ENCODE measurements around the gene RNU6-9. TPM values are rescaled to one million over a fixed set of nuclear protein-coding genes. Genes with fewer than 3 reads are reported as not detected.

The RNU6-9 gene
- total and polyA plus RNA-seq, 11 donors: not detected

GRCh38 chr19:869245-870177 lies 23.8 kb upstream of the RNU6-9 start:
- intact Hi-C loops (cut with DNase I): loop anchor here in 5 of 10 donors (5.0 to 10.0 kb wide), 5 partner anchors 43 to 115 kb away; partner anchors contain the start of genes KISS1R (in 3 of the 5), WDR18 (in 2 of the 5) and R3HDM4 (in 1 of the 5)
- H3K27ac ChIP-seq: peak overlapping the region in 9 of 12 donors; percentile 19 to 85 (median 60)
- no peaks in the 10 kb centered on the region for H3K9me3 ChIP-seq
- TF ChIP-seq CTCF (IDR thresholded peaks at IDR 0.05): no peak
- no peak for TF ChIP-seq POLR2A (IDR thresholded peaks at IDR 0.05)
- no peaks in the 10 kb centered on the region for H3K27me3 ChIP-seq
- peaks cover 0 to 28% (median 8%) of the 10 kb centered on the region in 12 donors for H3K4me1 ChIP-seq
- ATAC-seq: peak in 3 of 4 donors; percentile 14 to 68 (median 58)
- no peak overlapping the region for H3K4me3 ChIP-seq
- H3K36me3 ChIP-seq: peaks cover 0 to 48% (median 24%) of the 10 kb centered on the region in 9 donors
- peak in 4 of 5 donors; percentile 66 to 78 (median 70) for DNase-seq
- WGBS, 4 donors: 77 to 82% (median 82%) methylated on average over 24 to 29 of the region's 29 CpGs

- no peak for DNase-seq
- peak overlapping the region in 4 of 12 donors; percentile 19 to 85 (median 44) for H3K27ac ChIP-seq
- H3K9me3 ChIP-seq: no peaks in the 10 kb centered on the region
- H3K27me3 ChIP-seq: no peaks in the 10 kb centered on the region
- TF ChIP-seq POLR2A (IDR thresholded peaks at IDR 0.05): no peak
- TF ChIP-seq CTCF (IDR thresholded peaks at IDR 0.05): no peak
- intact Hi-C loops (cut with DNase I): loop anchor here in 1 of 10 donors (5.0 kb wide), 1 partner anchor 42 kb away; the partner anchor contains the start of gene R3HDM4
- H3K36me3 ChIP-seq: peaks cover 0 to 56% (median 31%) of the 10 kb centered on the region in 9 donors
- WGBS, 4 donors: 91 to 93% (median 92%) methylated on average over 8 of the region's 8 CpGs
- no peak overlapping the region for H3K4me3 ChIP-seq
- ATAC-seq: no peak
- peaks cover 0 to 28% (median 8%) of the 10 kb centered on the region in 12 donors for H3K4me1 ChIP-seq
Measured at GRCh38 chr19:870314-870713, 23.0 kb upstream of the RNU6-9 start.

GRCh38 chr19:870963-871401 lies 22.3 kb upstream of the RNU6-9 start:
- intact Hi-C loops (cut with DNase I): loop anchor here in 1 of 10 donors (5.0 kb wide), 1 partner anchor 41 kb away; the partner anchor contains the start of gene R3HDM4
- H3K4me1 ChIP-seq: peaks cover 0 to 28% (median 8%) of the 10 kb centered on the region in 12 donors
- H3K36me3 ChIP-seq: peaks cover 0 to 62% (median 38%) of the 10 kb centered on the region in 9 donors
- peak in 3 of 4 donors; percentile 23 to 70 (median 52) for ATAC-seq
- TF ChIP-seq POLR2A (IDR thresholded peaks at IDR 0.05) (no peak), CTCF (IDR thresholded peaks at IDR 0.05) (no peak)
- no peaks in the 10 kb centered on the region for H3K27me3 ChIP-seq
- peak; percentile 77 to 89 (median 84) for DNase-seq
- no peaks in the 10 kb centered on the region for H3K9me3 ChIP-seq
- H3K27ac ChIP-seq: peak overlapping the region in 3 of 12 donors; percentile 48 to 66 (median 63)
- H3K4me3 ChIP-seq: no peak overlapping the region
- WGBS, 4 donors: 52 to 75% (median 59%) methylated on average over 15 to 28 of the region's 28 CpGs

Measured in heart left ventricle (tissue), 16 donors.